ENCODE measurements around the gene PRR9.
"Not testable (repeated sequence)": the region's sequence is repeated elsewhere in the genome, so short reads cannot be mapped to it uniquely, and the experiment has no call there.

PRR9 gene

GRCh38 chr1:153217212-153217611 lies at the start of gene PRR9:
PRR9 (plus strand) TSS chr1:153217584; CDS start chr1:153218145, 561 bp downstream.
- no peak for DNase-seq (ENCODE audit: low read depth in 2 of 2)

- DNase-seq (ENCODE audit: low read depth in 2 of 2), result no peak
These were observed 48.7 kb upstream of the PRR9 start for GRCh38 chr1:153168686-153169085.

- DNase-seq (ENCODE audit: low read depth in 2 of 2), result no peak
These were observed 42.8 kb upstream of the PRR9 start for GRCh38 chr1:153174624-153175023.

GRCh38 chr1:153178922-153179321 lies 38.5 kb upstream of the PRR9 start:
- DNase-seq (ENCODE audit: low read depth in 2 of 2), result no peak

GRCh38 chr1:153180556-153180955 lies 36.8 kb upstream of the PRR9 start:
- DNase-seq (ENCODE audit: low read depth in 2 of 2), result no peak

GRCh38 chr1:153188301-153188700 lies 29.1 kb upstream of the PRR9 start:
- DNase-seq (ENCODE audit: low read depth in 2 of 2), result not testable (repeated sequence)

GRCh38 chr1:153190373-153190772 lies 27.0 kb upstream of the PRR9 start:
- DNase-seq (ENCODE audit: low read depth in 2 of 2), result no peak

- no peak for DNase-seq (ENCODE audit: low read depth in 2 of 2)
These were observed 24.7 kb upstream of the PRR9 start for GRCh38 chr1:153192697-153193096.

GRCh38 chr1:153194331-153195050 lies 22.9 kb upstream of the PRR9 start:
- no peak for DNase-seq (ENCODE audit: low read depth in 2 of 2)

- no peak for DNase-seq (ENCODE audit: low read depth in 2 of 2)
These were observed 22.2 kb upstream of the PRR9 start for GRCh38 chr1:153195216-153195615.

GRCh38 chr1:153202006-153202405 lies 15.4 kb upstream of the PRR9 start:
- no peak for DNase-seq (ENCODE audit: low read depth in 2 of 2)

GRCh38 chr1:153203130-153203529 lies 14.3 kb upstream of the PRR9 start, which contains the start of gene LELP1:
LELP1 (plus strand) TSS chr1:153203430; CDS start chr1:153204708, 1,278 bp downstream.
- DNase-seq (ENCODE audit: low read depth in 2 of 2), result no peak

GRCh38 chr1:153206631-153207030 lies 10.8 kb upstream of the PRR9 start:
- no peak for DNase-seq (ENCODE audit: low read depth in 2 of 2)

- DNase-seq (ENCODE audit: low read depth in 2 of 2), result no peak
These were observed 7.2 kb upstream of the PRR9 start for GRCh38 chr1:153210206-153210605.

- no peak for DNase-seq (ENCODE audit: low read depth in 2 of 2)
These were observed 5.2 kb upstream of the PRR9 start for GRCh38 chr1:153212201-153212600.

- DNase-seq (ENCODE audit: low read depth in 2 of 2), result no peak
These were observed 3.9 kb upstream of the PRR9 start for GRCh38 chr1:153213519-153213918.

GRCh38 chr1:153217744-153218416 lies 496 bp downstream of the PRR9 start:
- DNase-seq (ENCODE audit: low read depth in 2 of 2), result no peak

- DNase-seq (ENCODE audit: low read depth in 2 of 2), result no peak
These were observed 3.4 kb downstream of the PRR9 start for GRCh38 chr1:153220606-153221303.

- peak; percentile 10 to 21 for DNase-seq (ENCODE audit: low read depth in 2 of 2)
These were observed 5.9 kb downstream of the PRR9 start for GRCh38 chr1:153223040-153223891.

- DNase-seq (ENCODE audit: low read depth in 2 of 2), result no peak
These were observed 10.4 kb downstream of the PRR9 start for GRCh38 chr1:153227810-153228209.

GRCh38 chr1:153228491-153228890 lies 11.1 kb downstream of the PRR9 start:
- DNase-seq (ENCODE audit: low read depth in 2 of 2), result no peak
